Gastrocnemius medialis (tissue), 4 donors: ENCODE data around the gene MRPL17. TPM values are rescaled to one million over a fixed set of nuclear protein-coding genes. Genes with fewer than 3 reads are reported as not detected.

Experiments
- ATAC-seq, 2 donors: fragments of 150-250 bp; one replicate each; pipeline ENCODE4 v1.9.1; 2016
- DNase-seq, 2 donors: peaks; one replicate each; pipeline ENCODE4 v3.0.0-alpha.2; 2019
- H3K27ac ChIP-seq, 4 donors: fragments of 200-600 bp; sonication (generic); 1 replicate in 1 of 4; 2 replicates in 3 of 4; pipeline ENCODE4 v1.5.1; 2016 to 2018; ENCODE audit warnings: mild to moderate bottlenecking in 2 of 4, moderate library complexity in 1 of 4
- H3K27me3 ChIP-seq, 3 donors: fragments of 200-600 bp; sonication (generic) in 2 of 3; 1 replicate in 1 of 3; 2 replicates in 2 of 3; pipeline versions ENCODE4 v1.5.1 to v1.6.0; 2016 to 2019; ENCODE audit warnings: mild to moderate bottlenecking in 1 of 3, moderate library complexity in 1 of 3
- H3K36me3 ChIP-seq, 2 donors: fragments of 200-600 bp; sonication (generic) in 1 of 2; one replicate each; pipeline ENCODE4 v1.5.1; 2017 to 2018
- H3K4me1 ChIP-seq, 2 donors: fragments of 200-600 bp; sonication (generic) in 1 of 2; one replicate each; pipeline ENCODE4 v1.5.1; 2016 to 2017; ENCODE audit warnings: mild to moderate bottlenecking in 2 of 2
- H3K4me3 ChIP-seq, 4 donors: fragments of 200-600 bp; sonication (generic) in 3 of 4; 1 replicate in 1 of 4; 2 replicates in 3 of 4; pipeline ENCODE4 v1.5.1; 2016 to 2019; ENCODE audit warnings: mild to moderate bottlenecking in 2 of 4
- H3K9me3 ChIP-seq, 3 donors: fragments of 200-600 bp; sonication (generic) in 2 of 3; 1 replicate in 1 of 3; 2 replicates in 2 of 3; pipeline ENCODE4 v1.5.1; 2016 to 2019
- CTCF ChIP-seq, 5 experiments: fragments of 450-650 bp in 3 of 5; fragments of 200-600 bp in 2 of 5; sonication (generic) in 2 of 5; IDR thresholded peaks in 4 of 5; conservative IDR thresholded peaks in 1 of 5; 1 replicate in 4 of 5; 2 replicates in 1 of 5; pipeline ENCODE4 v1.5.1; 2016 to 2019; ENCODE audit warnings: antibody characterized with exemption in 5 of 5, mild to moderate bottlenecking in 3 of 5, moderate library complexity in 3 of 5
- POLR2A ChIP-seq, 2 donors: fragments of 450-650 bp; IDR thresholded peaks; one replicate each; pipeline ENCODE4 v1.6.1; 2017; ENCODE audit warnings: antibody characterized with exemption in 2 of 2, mild to moderate bottlenecking in 2 of 2, moderate library complexity in 2 of 2
- in situ Hi-C, 4 donors: fragments of 200-750 bp; cut with MboI; loops; one replicate each; pipeline versions ENCODE4 v1.15.0 to v1.8.0; 2017; ENCODE audit warnings: low sequenced_read_pairs in 4 of 4
- intact Hi-C: fragments of 100-400 bp; cut with DNase I; formaldehyde crosslinking; loops from one replicate; pipeline ENCODE4 v1.15.1; 2023; ENCODE audit warnings: low total_unique reads
- total RNA-seq, 4 donors: library from RNA; depleted of rRNA; stranded (reverse); fragments of >200 nt; gene quantifications; one replicate each; pipeline versions ENCODE4 v1.1.0 to v1.2.3, GENCODE V29; 2016

The MRPL17 gene
- total RNA-seq, 4 donors from 2014 or later = 25.1 to 33.4 (median 27.7) TPM

- H3K27me3 ChIP-seq = peaks cover 18 to 28% (median 23%) of the 10 kb centered on the region in 3 donors
- no peak for DNase-seq
- no peaks in the 10 kb centered on the region for H3K9me3 ChIP-seq
- ATAC-seq = no peak
- in situ Hi-C loops = no loop called here
- no peaks in the 10 kb centered on the region for H3K36me3 ChIP-seq
- peaks cover 0 to 4% of the 10 kb centered on the region in 2 donors for H3K4me1 ChIP-seq
- TF ChIP-seq CTCF (IDR thresholded peaks at IDR 0.05 in 4 of 5, conservative IDR thresholded peaks at IDR 0.05 in 1 of 5) = no peak
- no peak for TF ChIP-seq POLR2A (IDR thresholded peaks at IDR 0.05)
- H3K27ac ChIP-seq = no peak overlapping the region
- intact Hi-C loops = no loop called here
- H3K4me3 ChIP-seq = no peak overlapping the region
These were observed 26.2 kb downstream of the MRPL17 start for GRCh38 chr11:6656936-6657335.

GRCh38 chr11:6656584-6656915 lies 26.6 kb downstream of the MRPL17 start:
- DNase-seq = no peak
- Histone ChIP-seq H3K36me3 (no peaks in the 10 kb centered on the region), H3K27ac (peak overlapping the region in 3 of 4 donors; percentile 65 to 70 (median 66)), H3K9me3 (no peaks in the 10 kb centered on the region), H3K4me1 (peaks cover 0 to 4% of the 10 kb centered on the region in 2 donors), H3K4me3 (no peak overlapping the region), H3K27me3 (peaks cover 18 to 28% (median 23%) of the 10 kb centered on the region in 3 donors)
- in situ Hi-C loops (no loop called here), intact Hi-C loops (no loop called here)
- no peak for TF ChIP-seq POLR2A (IDR thresholded peaks at IDR 0.05)
- TF ChIP-seq CTCF (IDR thresholded peaks at IDR 0.05 in 4 of 5, conservative IDR thresholded peaks at IDR 0.05 in 1 of 5) = no peak
- ATAC-seq = no peak

GRCh38 chr11:6655790-6656583 lies 27.2 kb downstream of the MRPL17 start, which contains the start of gene DCHS1:
TSS of gene DCHS1 (minus strand) at chr11:6655809. CDS start at chr11:6641613, 14,196 bp downstream.
- TF ChIP-seq POLR2A (IDR thresholded peaks at IDR 0.05) (no peak), CTCF (IDR thresholded peaks at IDR 0.05 in 4 of 5, conservative IDR thresholded peaks at IDR 0.05 in 1 of 5) (no peak)
- Histone ChIP-seq H3K9me3 (no peaks in the 10 kb centered on the region), H3K27me3 (peaks cover 18 to 28% (median 23%) of the 10 kb centered on the region in 3 donors), H3K27ac (peak within 1 kb of the TSS; percentile 68 to 71 (median 70)), H3K36me3 (no peaks in the 10 kb centered on the region), H3K4me3 (peak within 1 kb of the TSS; percentile 43 to 48 (median 47)), H3K4me1 (peaks cover 0 to 4% of the 10 kb centered on the region in 2 donors)
- intact Hi-C loops = no loop called here
- in situ Hi-C loops = no loop called here
- DNase-seq (no peak), ATAC-seq (no peak)

- Histone ChIP-seq H3K27me3 (peaks cover 18 to 28% (median 23%) of the 10 kb centered on the region in 3 donors), H3K9me3 (no peaks in the 10 kb centered on the region), H3K4me1 (peaks cover 0 to 4% of the 10 kb centered on the region in 2 donors), H3K27ac (peak overlapping the region; percentile 61 to 71 (median 69)), H3K36me3 (no peaks in the 10 kb centered on the region), H3K4me3 (peak overlapping the region; percentile 43 to 48 (median 46))
- no peak for TF ChIP-seq POLR2A (IDR thresholded peaks at IDR 0.05)
- TF ChIP-seq CTCF (IDR thresholded peaks at IDR 0.05 in 4 of 5, conservative IDR thresholded peaks at IDR 0.05 in 1 of 5) = no peak
- DNase-seq = no peak
- in situ Hi-C loops = no loop called here
- peak in 1 of 2 donors; percentile 29 for ATAC-seq
- intact Hi-C loops = no loop called here
These were observed 27.9 kb downstream of the MRPL17 start for GRCh38 chr11:6655020-6655789.
